HL-60/S4 treated with phorbol 12-myristate 13-acetate at 8.2 ng/mL for 4 days and 3 days (cell line): ENCODE results near the gene ADSL.

Experiments used
- in situ Hi-C: fragments of 300-500 bp; cut with MboI; formaldehyde crosslinking; loops from 2 replicates; pipeline ENCODE4 v1.15.0; 2022; ENCODE audit warnings: low sequenced_read_pairs

ADSL gene

DNA sequence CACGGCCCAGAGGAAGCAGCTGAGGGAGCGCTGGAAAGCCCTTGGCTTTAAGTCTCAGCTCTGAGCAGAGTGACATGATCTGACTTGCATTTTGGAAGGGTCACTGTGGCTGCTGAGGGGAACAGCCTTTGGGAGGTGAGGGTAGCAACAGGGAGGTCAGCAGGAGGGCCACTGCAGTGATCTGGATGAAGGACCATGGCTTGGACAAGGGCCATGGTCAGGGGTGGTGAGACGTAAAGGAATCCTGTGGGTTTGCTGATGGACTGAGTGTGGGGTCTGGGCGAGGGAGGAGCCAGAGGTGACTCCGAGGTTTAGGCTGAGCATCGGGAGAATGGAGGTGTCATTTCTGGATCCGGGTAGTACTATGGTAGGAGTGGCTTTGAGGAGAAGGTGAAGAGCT is 57.4 kb downstream of the ADSL start:
- in situ Hi-C loops = no loop called here

DNA sequence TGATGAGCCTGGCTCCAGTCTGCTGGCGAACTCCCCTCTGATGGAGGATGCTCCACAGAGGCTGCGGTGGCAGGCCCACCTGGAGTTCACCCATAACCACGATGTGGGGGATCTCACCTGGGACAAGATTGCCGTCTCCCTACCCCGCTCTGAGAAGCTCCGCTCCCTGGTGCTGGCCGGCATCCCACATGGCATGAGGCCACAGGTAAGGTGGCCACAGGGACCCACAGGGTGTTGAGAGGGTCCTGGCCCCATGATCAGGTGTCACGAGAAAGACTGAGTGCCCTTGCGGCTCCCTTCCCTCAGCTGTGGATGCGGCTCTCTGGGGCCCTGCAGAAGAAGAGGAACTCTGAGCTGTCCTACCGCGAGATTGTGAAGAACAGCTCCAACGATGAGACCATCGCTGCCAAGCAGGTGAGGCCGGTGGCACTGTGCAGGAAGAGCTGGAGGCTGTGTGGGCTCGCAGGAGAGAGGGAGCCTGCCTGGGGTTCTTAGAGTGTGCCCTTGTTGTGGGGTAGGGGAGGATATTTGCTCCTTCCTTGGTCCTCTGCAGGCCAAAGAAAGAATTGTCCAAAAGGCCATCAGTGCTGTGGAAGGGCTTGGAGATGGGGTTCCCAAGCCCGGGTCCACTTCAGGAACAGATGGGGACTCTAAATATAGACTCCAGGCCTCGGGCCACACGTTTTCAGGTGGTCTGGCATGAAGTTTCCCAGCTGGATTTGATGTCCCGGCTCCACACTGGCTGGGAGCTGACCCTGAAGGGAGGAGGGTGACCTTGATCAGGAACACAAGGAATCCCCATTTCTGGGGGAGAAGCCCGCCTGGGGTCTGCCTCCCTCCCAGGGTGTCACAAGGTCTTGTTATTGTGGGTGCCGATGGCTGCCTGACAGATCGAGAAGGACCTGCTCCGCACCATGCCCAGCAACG is 58.2 kb downstream of the ADSL start:
- in situ Hi-C loops = no loop called here

DNA sequence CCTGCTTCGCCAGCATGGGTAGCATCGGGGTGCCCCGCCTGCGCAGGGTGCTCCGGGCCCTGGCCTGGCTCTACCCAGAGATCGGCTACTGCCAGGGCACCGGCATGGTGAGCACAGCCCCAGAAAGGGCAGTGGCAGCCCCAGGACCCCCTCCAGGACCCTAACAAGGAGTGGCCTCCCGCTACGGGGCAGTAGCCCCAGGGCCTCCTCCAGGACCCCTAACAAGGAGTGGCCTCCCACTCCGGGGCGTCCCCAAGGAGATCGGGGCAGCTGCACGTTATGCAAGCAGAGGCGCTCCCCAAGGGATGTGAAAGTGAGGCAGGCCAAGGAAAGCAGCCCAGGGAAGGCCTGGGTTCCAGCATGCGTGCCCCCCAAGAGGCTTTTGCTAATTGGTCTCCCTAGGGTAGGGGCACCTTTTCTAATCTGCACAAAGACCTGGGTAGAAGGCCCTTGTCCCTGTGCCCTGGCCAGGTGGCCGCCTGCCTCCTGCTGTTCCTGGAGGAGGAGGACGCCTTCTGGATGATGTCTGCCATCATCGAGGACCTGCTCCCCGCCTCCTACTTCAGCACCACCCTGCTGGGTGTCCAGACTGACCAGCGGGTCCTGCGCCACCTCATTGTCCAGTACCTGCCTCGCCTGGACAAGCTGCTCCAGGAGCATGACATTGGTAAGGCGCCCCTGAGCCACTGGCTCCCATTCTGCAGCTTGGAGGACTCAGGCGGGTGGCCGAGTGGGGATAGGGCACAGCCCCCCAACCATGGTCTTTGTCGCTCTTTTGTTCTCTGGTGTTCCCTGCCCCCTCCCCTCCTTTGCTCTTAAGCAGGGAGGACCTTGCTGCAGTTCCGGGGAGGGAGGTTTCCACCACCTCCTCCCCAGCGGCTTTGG is 59.1 kb downstream of the ADSL start:
- in situ Hi-C loops = no loop called here

DNA sequence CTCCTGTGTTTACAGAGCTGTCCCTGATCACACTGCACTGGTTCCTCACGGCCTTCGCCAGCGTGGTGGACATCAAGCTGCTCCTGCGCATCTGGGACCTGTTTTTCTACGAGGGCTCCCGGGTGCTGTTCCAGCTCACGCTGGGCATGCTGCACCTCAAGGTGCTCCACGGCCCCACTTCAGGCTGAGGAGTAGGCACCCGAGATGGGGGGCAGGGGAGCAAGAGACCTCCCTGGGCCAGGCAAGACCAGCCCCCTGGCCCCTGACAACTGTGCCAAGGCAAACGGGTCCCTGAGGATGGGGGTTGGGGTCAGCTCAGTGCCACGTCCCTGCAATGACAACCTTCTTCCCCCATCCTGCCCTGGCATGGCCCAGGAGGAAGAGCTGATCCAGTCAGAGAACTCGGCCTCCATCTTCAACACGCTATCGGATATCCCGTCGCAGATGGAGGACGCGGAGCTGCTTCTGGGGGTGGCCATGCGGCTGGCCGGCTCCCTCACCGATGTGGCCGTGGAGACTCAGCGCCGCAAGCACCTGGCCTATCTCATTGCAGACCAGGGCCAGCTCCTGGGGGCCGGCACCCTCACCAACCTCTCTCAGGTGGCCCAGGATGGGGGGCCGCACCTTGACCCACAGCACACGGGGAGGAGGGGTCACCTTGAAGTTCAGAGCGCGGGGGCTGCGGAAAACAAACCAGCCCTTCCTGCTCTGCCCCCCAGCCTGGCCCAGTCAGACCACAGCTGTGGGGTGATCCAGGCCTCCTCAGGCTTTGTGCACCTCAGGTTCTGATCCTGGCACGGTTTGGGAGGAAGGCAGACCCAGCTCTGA is 60.0 kb downstream of the ADSL start:
- in situ Hi-C loops = no loop called here

DNA sequence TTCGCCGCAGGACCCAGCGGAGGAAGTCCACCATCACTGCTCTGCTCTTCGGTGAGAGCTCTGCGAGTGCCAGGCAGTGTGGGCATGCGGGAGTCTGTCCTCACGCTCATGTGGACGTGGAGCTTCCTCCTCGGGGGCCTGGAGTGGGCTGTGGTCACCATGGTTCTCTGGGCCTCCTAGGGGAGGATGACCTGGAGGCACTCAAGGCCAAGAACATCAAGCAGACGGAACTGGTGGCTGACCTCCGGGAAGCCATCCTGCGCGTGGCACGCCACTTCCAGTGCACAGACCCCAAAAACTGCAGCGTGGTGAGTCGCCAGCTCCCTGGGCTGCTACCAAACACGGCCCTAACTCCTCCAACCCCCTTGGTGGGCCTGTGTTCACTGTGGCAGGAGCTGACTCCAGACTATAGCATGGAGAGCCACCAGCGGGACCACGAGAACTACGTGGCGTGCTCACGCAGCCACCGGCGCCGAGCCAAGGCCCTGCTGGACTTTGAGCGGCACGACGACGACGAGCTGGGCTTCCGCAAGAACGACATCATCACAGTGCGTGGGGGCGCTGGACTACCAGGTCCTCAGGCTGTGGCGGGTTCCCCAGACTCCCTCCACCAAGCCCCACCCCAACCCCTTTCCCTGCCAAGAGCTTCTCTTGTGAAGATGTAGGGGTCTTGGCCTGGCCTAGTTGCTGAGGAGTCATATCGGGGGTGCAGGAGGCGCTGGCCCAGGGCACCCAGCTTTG is 60.9 kb downstream of the ADSL start:
- in situ Hi-C loops = no loop called here

DNA sequence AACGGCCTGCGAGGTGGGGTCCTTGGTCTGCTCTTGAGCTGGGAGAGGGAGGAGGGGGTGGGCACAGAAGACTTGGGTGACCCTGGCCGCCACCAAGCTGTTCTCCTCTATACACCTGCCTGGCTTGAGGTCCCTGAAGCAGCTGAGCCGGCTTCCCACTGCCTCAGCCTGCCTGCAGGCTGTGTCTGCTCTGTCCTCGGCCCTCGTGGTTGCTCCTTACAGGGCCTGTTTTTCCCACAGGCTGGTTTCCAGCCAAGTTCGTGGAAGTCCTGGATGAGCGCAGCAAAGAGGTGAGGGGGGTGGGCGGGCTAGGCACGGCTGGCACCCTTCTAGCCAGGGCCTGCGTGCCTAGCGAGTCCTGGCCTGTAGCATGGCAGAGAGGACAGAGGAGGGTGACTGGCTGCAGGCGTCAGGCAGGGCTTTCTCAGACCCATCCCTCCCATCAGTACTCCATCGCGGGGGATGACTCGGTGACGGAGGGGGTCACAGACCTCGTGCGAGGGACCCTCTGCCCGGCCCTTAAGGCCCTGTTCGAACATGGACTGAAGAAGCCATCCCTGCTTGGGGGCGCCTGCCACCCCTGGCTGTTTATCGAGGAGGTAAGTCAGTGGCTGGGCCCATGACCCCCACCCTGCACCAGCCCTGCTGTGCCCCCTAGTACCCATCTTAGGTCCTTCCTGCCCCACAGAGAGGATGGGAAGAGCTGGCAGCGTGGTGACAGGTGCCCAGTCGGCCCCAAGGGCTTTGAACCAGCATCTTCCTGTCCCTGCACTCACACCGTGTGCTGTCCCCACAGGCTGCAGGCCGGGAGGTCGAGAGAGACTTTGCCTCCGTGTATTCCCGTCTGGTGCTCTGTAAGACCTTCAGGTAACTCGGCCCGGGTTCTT is 61.8 kb downstream of the ADSL start:
- in situ Hi-C loops = no loop called here

DNA sequence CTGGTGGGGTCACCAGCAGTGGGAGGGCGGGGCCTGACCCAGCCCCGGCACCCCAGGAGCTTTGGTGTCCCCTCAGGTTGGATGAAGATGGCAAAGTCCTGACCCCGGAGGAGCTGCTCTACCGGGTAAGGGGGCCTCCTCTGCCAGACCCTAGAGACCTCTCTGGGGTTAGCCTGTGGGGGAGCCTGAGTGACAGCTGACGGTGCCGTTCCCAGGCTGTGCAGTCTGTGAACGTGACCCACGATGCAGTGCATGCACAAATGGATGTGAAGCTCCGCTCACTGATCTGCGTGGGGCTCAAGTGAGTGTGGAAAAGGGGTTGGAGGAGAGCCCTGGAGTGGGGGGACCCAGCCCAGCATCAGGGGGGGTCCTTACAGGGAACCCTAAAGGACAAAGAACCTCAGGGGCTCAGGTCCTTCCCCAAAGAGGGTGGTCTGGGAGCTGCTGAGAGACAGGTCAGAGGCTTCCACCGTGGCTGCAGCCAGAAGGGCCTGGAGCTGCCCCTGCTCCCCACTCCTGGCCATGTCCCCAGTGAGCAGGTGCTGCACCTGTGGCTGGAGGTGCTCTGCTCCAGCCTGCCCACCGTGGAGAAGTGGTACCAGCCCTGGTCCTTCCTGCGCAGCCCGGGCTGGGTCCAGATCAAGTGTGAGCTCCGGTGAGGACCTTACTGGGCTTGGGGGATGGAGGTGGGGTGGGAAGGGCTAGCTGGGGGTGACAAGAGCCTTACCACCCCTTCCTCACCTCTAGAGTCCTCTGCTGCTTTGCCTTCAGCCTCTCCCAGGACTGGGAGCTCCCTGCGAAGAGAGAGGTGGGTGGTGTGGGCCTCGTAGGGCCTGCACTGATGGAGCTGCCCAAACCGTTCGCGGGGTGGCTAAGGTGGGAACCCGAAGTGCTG is 62.7 kb downstream of the ADSL start:
- in situ Hi-C loops = no loop called here

DNA sequence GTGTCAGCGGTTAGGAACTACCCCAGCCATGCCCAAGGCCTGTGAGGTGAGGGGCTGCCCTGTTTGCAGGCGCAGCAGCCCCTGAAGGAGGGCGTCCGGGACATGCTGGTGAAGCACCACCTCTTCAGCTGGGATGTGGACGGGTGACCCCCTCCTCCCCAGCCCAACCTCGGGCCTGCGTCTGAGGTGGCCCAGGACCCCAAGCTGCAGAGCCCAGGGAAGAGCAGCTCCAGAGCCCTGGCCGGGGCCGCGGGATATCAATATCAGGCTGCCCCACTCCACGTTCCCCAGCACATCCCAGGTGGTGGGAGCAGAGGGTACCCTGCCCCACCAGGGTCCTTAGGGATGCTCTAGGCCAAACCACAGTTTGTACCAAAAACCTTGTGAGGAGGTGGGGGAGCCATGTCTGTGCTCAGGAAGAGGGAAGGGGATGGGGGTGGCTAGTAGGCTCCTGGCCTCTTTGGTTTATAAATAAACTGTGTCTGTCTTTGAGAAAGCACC is 63.4 kb downstream of the ADSL start:
- in situ Hi-C loops = no loop called here

DNA sequence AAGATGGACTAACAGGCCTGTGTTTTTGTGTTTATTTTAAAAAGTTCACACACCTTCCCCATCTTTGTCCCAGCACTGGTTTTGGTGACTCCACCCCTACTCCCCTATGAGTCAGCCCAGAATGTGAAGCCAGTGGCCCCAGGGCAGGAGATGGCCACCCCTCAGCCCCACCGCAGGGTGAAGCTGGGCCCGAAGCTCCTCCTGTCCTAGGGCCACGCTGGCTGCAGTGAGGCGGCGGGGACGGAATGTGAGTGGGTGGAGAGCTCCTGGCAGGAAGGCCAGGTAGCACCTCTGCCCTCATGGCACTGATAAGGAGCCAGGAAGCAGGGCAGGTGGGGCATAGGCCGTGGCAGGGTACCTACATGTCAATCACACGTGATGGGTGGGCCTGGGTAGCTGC is 64.0 kb downstream of the ADSL start:
- in situ Hi-C loops = no loop called here

DNA sequence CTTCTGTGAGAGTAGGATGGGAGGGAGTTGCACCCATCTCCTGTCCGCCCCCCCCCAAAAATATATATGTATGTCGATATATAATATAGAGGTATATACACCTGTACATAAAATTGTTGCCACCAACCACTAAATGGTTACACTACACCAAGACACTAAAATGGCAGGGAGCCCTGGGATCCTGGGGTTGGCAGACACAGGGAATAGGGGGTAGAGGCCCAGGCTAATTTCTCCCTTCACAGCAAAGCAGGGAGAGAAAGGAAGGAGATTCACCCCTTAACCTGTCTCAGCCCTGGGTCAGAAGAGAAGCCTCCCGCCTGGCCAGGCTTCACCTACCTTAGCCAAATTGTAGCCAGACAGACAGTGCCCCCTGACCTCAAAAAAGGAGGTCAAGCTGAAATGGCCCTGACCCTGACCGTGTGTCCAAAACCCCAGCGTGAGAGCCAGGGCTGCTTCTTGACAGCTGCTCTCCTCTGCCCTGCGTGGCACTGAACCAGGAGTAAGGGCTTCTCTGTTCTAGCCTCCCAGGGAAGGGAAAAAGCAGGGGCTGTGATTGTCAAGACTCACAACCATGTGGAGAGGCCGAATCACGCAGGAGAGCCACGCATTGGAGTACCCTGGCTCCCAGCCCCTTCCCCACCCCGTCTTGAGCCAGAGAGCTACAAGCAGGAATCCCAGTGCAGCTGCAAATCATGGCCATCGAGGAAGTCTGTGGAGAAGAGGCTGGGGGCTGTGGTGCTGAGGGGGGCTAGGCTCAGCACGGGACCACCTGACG is 64.6 kb downstream of the ADSL start:
- in situ Hi-C loops = no loop called here

DNA sequence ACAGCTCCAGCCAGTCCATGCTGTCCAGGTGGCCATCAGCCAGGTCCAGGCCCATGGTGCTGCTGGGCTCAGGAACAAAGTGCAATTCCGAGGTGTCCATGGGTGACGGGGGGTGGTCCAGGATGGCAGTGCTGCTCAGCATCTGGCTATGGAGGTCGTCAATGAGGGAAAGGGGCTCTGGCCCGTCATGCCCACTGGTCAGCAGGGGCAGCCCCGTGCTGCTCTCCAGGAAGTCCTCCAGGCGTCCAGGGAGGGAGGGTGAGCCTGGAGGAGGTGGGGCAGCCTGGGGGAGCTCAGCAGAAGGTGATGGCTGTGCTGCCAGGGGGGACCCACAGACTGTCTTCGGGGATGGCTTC is 65.2 kb downstream of the ADSL start:
- in situ Hi-C loops = no loop called here

DNA sequence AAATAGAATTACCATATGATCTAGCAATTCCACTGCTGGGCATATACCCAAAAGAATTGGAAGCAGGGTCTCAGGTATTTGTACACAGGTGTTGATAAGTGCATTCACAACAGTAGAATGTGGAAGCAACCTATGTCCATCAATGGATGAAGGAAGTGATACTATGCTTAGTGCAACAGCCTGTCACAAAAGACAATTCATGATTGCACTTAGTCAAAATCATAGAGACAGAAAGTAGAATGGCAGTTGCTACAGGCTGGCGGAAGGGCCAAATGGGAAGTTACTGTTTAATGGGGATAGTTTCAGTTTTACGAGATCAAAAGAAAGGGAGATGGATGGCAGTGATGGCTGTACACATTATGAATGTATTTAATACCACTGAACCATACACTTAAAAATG is 66.1 kb downstream of the ADSL start:
- in situ Hi-C loops = no loop called here

DNA sequence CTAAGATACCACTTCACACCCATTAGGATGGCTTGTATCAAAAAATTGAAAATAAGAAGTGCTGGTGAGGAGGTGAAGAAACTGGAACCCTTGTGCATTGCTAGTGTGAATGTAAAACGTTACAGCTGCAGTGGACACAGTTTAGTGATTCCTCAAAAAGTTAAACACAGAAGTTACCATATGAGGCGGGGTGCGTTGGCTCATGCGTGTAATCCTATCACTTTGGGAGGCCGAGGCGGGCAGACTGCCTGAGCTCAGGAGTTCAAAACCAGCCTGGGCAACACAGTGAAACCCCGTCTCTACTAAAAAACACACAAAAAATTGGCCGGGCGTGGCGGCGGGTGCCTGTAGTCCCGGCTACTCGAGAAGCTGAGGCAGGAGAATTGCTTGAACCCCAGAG is 67.6 kb downstream of the ADSL start:
- in situ Hi-C loops = no loop called here

DNA sequence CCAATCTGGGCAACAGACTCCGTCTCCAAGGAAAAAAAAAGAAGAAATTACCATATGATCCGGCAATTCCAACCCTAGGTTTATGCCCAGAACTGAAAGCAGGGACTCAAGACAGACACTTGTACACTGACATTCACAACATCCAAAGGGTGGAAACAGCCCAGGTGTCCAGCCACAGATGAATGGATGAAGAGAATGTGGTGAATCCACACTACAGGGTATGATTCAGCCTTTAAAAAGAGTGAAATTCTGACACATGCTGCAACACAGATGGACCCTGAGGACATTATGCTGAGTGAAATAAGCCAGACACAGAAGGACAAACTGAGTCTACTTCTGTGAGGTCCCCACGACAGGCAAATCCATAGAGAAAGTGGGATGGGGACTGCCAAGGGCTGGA is 68.0 kb downstream of the ADSL start:
- in situ Hi-C loops = no loop called here

DNA sequence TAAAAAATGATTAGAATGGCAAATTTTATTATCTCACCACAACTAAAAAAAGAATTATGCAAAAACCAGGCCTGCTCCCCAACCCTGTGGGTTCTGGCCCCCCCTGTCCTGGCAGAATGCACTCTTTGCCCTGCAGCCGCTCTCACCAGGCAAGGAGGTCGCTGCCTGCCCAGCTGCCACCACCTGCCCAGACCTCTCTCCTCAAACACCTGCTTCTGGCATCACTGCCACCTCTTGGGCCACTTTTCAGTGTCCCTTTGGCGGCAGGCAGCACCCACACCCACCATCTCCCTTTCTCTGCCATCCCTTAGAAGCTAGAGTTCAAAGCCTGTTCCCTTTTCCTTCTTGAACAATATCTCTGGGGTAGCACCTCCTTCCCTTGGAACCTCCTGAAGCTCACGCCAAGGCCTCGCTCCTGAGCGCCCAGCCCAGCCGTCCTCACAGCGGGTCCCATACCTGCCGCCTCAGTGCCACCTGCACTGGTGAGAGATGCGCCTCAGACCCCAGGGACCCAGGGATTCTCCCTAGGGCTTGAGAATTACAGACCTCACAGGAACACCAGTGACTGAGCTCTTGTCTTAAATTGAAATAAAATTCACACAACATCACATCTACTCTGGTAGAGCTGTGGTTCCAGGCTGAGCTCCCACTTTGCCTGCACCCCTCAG is 68.7 kb downstream of the ADSL start:
- in situ Hi-C loops = no loop called here

DNA sequence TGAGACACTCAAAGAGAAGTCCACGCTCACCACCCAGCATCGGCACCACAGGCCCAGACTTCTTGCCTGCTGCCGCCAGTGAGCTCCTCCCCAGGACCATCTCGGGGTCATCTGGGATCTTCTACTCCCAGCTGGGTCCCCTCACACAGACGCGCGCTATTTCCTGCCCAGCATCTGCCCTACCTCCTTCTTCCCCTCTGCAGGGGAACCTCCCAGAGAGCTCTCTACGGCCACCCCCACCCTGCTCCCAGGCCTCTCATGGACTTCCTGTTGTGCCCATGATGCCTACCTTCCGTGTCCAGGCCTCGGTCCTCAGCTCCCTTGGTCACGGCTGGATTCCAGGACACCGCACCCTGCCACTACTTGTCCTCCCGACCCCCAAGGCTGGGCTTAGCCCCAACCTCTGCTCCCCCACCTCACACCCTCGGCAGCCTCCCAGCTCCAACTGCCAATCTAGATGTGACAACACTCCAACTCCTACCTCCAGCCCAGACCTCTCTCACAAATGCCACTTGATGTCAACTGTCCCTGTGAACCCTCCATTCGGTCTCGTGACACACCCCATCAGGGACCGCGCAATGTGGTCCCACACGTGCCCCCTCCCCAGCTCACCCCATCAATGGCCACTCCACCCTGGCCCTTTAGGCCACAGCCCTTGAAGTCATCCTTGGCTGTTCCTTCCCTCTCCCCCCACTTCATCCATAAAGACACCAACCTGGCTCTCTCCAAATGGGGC is 69.4 kb downstream of the ADSL start:
- in situ Hi-C loops = no loop called here

DNA sequence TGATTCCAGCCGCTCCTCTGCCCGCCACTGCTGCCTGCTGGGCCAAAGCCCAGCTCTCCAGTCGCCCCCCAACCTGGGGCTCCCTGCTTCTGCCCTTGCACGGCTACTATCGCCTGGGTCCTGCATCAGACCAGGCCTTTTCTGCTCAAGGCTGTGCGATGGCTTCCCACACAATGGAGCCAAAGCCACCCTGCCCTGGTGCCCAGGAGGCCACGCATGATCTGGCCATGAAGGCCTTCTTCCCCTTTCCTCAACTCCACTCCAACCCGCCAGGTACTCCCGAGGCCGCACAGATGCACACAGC is 69.9 kb downstream of the ADSL start:
- in situ Hi-C loops = no loop called here
